B cell (primary cell): ENCODE measurements around the gene MFSD6. TPM values are rescaled to one million over a fixed set of nuclear protein-coding genes. Genes with fewer than 3 reads are reported as not detected.
A peak's percentile ranks its signal among the peaks of the same experiment; 100 is the strongest.

ENCODE experiments used
- ATAC-seq: fragments of 200-7000 bp; cut with Tn5 transposase; one replicate; pipeline ENCODE4 v1.10.0; 2021; ENCODE audit warnings: low read depth, mild to moderate bottlenecking, moderate number of reproducible peaks, moderate library complexity
- CTCF ChIA-PET: fragments of 350-600 bp; sonication (Branson Sonifier 250); formaldehyde crosslinking; loops from one replicate; lab custom pipeline; 2021; ENCODE audit warnings: antibody characterized with exemption, inconsistent platforms; lab: Charles Lee
- POLR2A ChIA-PET: fragments of 350-600 bp; sonication (Branson Sonifier 250); formaldehyde crosslinking; loops from one replicate; lab custom pipeline; 2021; ENCODE audit warnings: antibody characterized with exemption; lab: Charles Lee
- DNase-seq: peaks from one replicate; pipeline ENCODE4 v3.0.0; 2013
- H2AFZ ChIP-seq: 2 replicates; pipeline ENCODE4 v1.6.1; 2012; ENCODE audit warnings: mild to moderate bottlenecking, low read depth, low read length; ENCODE audit not compliant: insufficient read depth, poor library complexity, severe bottlenecking
- H3K27ac ChIP-seq, 2 donors: 1 replicate in 1 of 2; 2 replicates in 1 of 2; pipeline ENCODE4 v1.5.1; 2012 to 2013; ENCODE audit warnings: low read length in 2 of 2, mild to moderate bottlenecking in 2 of 2, moderate library complexity in 1 of 2
- H3K27me3 ChIP-seq, 4 experiments: fragments of 200-600 bp in 1 of 4; sonication (generic) in 1 of 4; replicated peaks in 1 of 4; 1 replicate in 2 of 4; 2 replicates in 2 of 4; pipeline versions ENCODE4 v1.6.1 to v1.7.0; 2013 to 2016; ENCODE audit warnings: low read length in 3 of 4, mild to moderate bottlenecking in 2 of 4, mixed read lengths in 1 of 4, moderate library complexity in 1 of 4; ENCODE audit not compliant: insufficient read depth in 4 of 4, control insufficient read depth in 3 of 4; ENCODE audit errors: control extremely low read depth in 1 of 4
- H3K36me3 ChIP-seq, 2 experiments: replicated peaks in 1 of 2; 1 replicate in 1 of 2; 2 replicates in 1 of 2; pipeline versions ENCODE4 v1.6.1 to v1.7.1; 2013; ENCODE audit warnings: low read length in 1 of 2; ENCODE audit not compliant: insufficient read depth in 2 of 2, control insufficient read depth in 1 of 2; ENCODE audit errors: control extremely low read depth in 1 of 2, extremely low read depth in 1 of 2
- H3K4me1 ChIP-seq, 2 donors: fragments of 200-600 bp in 1 of 2; sonication (generic) in 1 of 2; 1 replicate in 1 of 2; 2 replicates in 1 of 2; pipeline versions ENCODE4 v1.5.1 to v1.6.1; 2013 to 2017; ENCODE audit warnings: low read length in 2 of 2; ENCODE audit not compliant: control insufficient read depth in 2 of 2, insufficient read depth in 2 of 2
- H3K4me2 ChIP-seq: replicated peaks from 2 replicates; pipeline ENCODE3; 2012; ENCODE audit warnings: mild to moderate bottlenecking, low read depth, low read length; ENCODE audit not compliant: poor library complexity, severe bottlenecking
- H3K4me3 ChIP-seq, 5 experiments: fragments of 200-600 bp in 1 of 5; sonication (generic) in 1 of 5; 1 replicate in 3 of 5; 2 replicates in 2 of 5; pipeline versions ENCODE4 v1.5.1 to v1.7.0; 2011 to 2016; ENCODE audit warnings: low read length in 4 of 5, mild to moderate bottlenecking in 4 of 5, low read depth in 2 of 5, control low read depth in 1 of 5, moderate library complexity in 1 of 5; ENCODE audit not compliant: insufficient read depth in 1 of 5; ENCODE audit errors: control extremely low read depth in 1 of 5, extremely low read depth in 1 of 5
- H3K79me2 ChIP-seq: fragments of 200-600 bp; sonication (generic); one replicate; pipeline ENCODE4 v1.6.0; 2016; ENCODE audit warnings: low read length; ENCODE audit not compliant: control insufficient read depth, insufficient read depth
- H3K9ac ChIP-seq: fragments of 200-600 bp; sonication (generic); 2 replicates; pipeline ENCODE4 v1.6.1; 2017; ENCODE audit warnings: mild to moderate bottlenecking, low read length, moderate library complexity
- H3K9me3 ChIP-seq, 3 donors: one replicate each; pipeline versions ENCODE4 v1.6.1 to v1.7.1; 2013; ENCODE audit warnings: low read length in 2 of 3; ENCODE audit not compliant: control insufficient read depth in 2 of 3, insufficient read depth in 1 of 3; ENCODE audit errors: control extremely low read depth in 1 of 3
- H4K20me1 ChIP-seq: 2 replicates; pipeline ENCODE4 v1.6.0; 2012; ENCODE audit warnings: mild to moderate bottlenecking, low read length; ENCODE audit not compliant: insufficient read depth, control insufficient read depth, poor library complexity, severe bottlenecking
- H3K27ac Mint-ChIP-seq: one replicate; pipeline ENCODE4 v1.8.0; 2021; ENCODE audit warnings: mixed read lengths
- H3K27me3 Mint-ChIP-seq: one replicate; pipeline ENCODE4 v1.8.0; 2021; ENCODE audit warnings: mixed read lengths
- H3K4me1 Mint-ChIP-seq: one replicate; pipeline ENCODE4 v1.8.0; 2021; ENCODE audit warnings: mixed read lengths
- H3K4me3 Mint-ChIP-seq: one replicate; pipeline ENCODE4 v1.8.0; 2021; ENCODE audit warnings: mixed read lengths
- H3K9me3 Mint-ChIP-seq: one replicate; pipeline ENCODE4 v1.8.0; 2022; ENCODE audit warnings: mixed read lengths; ENCODE audit not compliant: insufficient read depth
- CTCF ChIP-seq: fragments of 200-600 bp; IDR thresholded peaks from one replicate; pipeline ENCODE4 v1.8.0; 2022; ENCODE audit warnings: antibody characterized with exemption, mild to moderate bottlenecking
- EZH2 ChIP-seq: IDR thresholded peaks from 2 replicates; pipeline ENCODE4 v1.6.1; 2012; ENCODE audit warnings: borderline replicate concordance, low read depth, mild to moderate bottlenecking, moderate library complexity, low read length; ENCODE audit not compliant: insufficient read depth, poor library complexity, severe bottlenecking
- WGBS: methylation state at CpG from one replicate; pipeline ENCODE4 v1.1.5; 2013; ENCODE audit warnings: missing lambda C conversion rate; ENCODE audit not compliant: insufficient coverage; 5-methylcytosine and 5-hydroxymethylcytosine counted together
- intact Hi-C: fragments of 100-400 bp; cut with micrococcal nuclease; formaldehyde crosslinking; loops from one replicate; pipeline ENCODE4 v1.10.0; 2022
- polyA plus RNA-seq: library from polyadenylated mRNA; depleted of rRNA; stranded (reverse); fragments of >200 nt; gene quantifications from 2 replicates; pipeline ENCODE4 v1.2.3, GENCODE V29; 2012
- total RNA-seq, 2 donors: library from RNA; stranded (reverse); fragments of 120-200 nt in 1 of 2; gene quantifications; 1 replicate in 1 of 2; 2 replicates in 1 of 2; pipeline versions ENCODE4 v1.2.3 to v1.2.4, GENCODE V29; 2013 to 2022

MFSD6 gene
- total and polyA plus RNA-seq, 2 donors (not counting 1 experiment from before 2014, with no cell fraction given) = 13.5 to 33.8 TPM

- Mint-ChIP-seq H3K4me1 (peaks cover 55% of the 10 kb centered on the region), H3K27ac (peak within 1 kb of the TSS; percentile 100), H3K27me3 (no peaks in the 10 kb centered on the region), H3K4me3 (peak within 1 kb of the TSS; percentile 97), H3K9me3 (peaks cover 6% of the 10 kb centered on the region)
- H3K27ac ChIP-seq = peak within 1 kb of the TSS; percentile 94 to 95
- WGBS = under 1% methylated on average over 91 of the region's 92 CpGs
- no peak for TF ChIP-seq EZH2
- TF ChIP-seq CTCF = no peak
- no peaks in the 10 kb centered on the region for H3K27me3 ChIP-seq
- peak within 1 kb of the TSS; percentile 87 for H3K9ac ChIP-seq
- peaks cover 26% of the 10 kb centered on the region for H3K79me2 ChIP-seq
- ATAC-seq (peak; percentile 78), DNase-seq (peak; percentile 90)
- no peaks in the 10 kb centered on the region for H4K20me1 ChIP-seq
- intact Hi-C loops = loop anchor here (1.0 to 10.0 kb wide), 10 partner anchors 48 to 1090 kb away; partner anchors contain the start of genes MFSD6, ORMDL1, PMS1 and STAT1
- peaks cover 0 to 6% (median 2%) of the 10 kb centered on the region in 3 donors for H3K9me3 ChIP-seq
- no peaks in the 10 kb centered on the region for H3K36me3 ChIP-seq
- peak within 1 kb of the TSS; percentile 87 for H2AFZ ChIP-seq
- ChIA-PET POLR2A (interaction anchor here (0.7 to 2.0 kb wide), 7 partner anchors 116 to 772 kb away, joined by 3 to 15 read pairs (median 3); partner anchors contain the start of genes GLS, MFSD6 and OSGEPL1), CTCF (interaction anchor here (0.7 to 2.0 kb wide), 3 partner anchors 115 to 377 kb away, joined by 3 to 9 read pairs (median 4); no protein-coding TSS in a partner anchor)
- H3K4me2 ChIP-seq = peak within 1 kb of the TSS; percentile 82
- H3K4me3 ChIP-seq = peak within 1 kb of the TSS; percentile 80 to 92 (median 83)
- peaks cover 27 to 33% of the 10 kb centered on the region in 2 donors for H3K4me1 ChIP-seq
Measured at GRCh38 chr2:190534310-190535120, 126.4 kb downstream of the MFSD6 start, which contains the start of gene NEMP2. TSS of gene NEMP2 (minus strand) at chr2:190534722. CDS start at chr2:190534655, 67 bp downstream.
